ENCODE data around the gene EVA1C. TPM values are rescaled to one million over a fixed set of nuclear protein-coding genes. Genes with fewer than 3 reads are reported as not detected.

EVA1C gene
- total RNA-seq, 1 experiment from 2014 or later, result 0.98 TPM

- no peaks in the 10 kb centered on the region for H3K27me3 ChIP-seq (ENCODE audit: insufficient read depth, low read length)
- H3K4me2 ChIP-seq (ENCODE audit: insufficient read depth, insufficient read length, low read length), result no peak overlapping the region
- H3K36me3 Mint-ChIP-seq (ENCODE audit: insufficient read depth in 1 of 3, low read depth in 3 of 3), result peaks cover 6 to 11% (median 7%) of the 10 kb centered on the region in 3 experiments
- DNase-seq, result no peak
- no peak overlapping the region for H2BK5ac ChIP-seq (ENCODE audit: insufficient read length, low read length)
- H3K79me1 ChIP-seq (ENCODE audit: insufficient read depth, low read depth, low read length, poor library complexity, severe bottlenecking), result no peaks in the 10 kb centered on the region
- H4K5ac ChIP-seq (ENCODE audit: insufficient read length, low read depth, low read length), result no peak overlapping the region
- no peak overlapping the region for H3K23ac ChIP-seq (ENCODE audit: insufficient read length, low read depth, low read length)
- H3K27ac Mint-ChIP-seq, result no peak overlapping the region
- no peak overlapping the region for H2BK20ac ChIP-seq (ENCODE audit: low read depth, low read length, poor library complexity, severe bottlenecking)
- no peak overlapping the region for H2AK5ac ChIP-seq (ENCODE audit: insufficient read length, low read length)
- no peak overlapping the region for H3K4ac ChIP-seq (ENCODE audit: low read depth, low read length)
- H3K4me1 ChIP-seq (ENCODE audit: insufficient read depth, low read length), result peaks cover 6% of the 10 kb centered on the region; the same call in 1 of the 2 replicates
- no peak overlapping the region for H2BK15ac ChIP-seq (ENCODE audit: low read depth, low read length)
- H3K79me2 ChIP-seq (ENCODE audit: insufficient read depth, low read length), result no peaks in the 10 kb centered on the region
- H4K91ac ChIP-seq (ENCODE audit: insufficient read length, low read depth, low read length), result no peak overlapping the region
- H3K9ac ChIP-seq (ENCODE audit: extremely low read depth, insufficient read length, low read length), result no peak overlapping the region
- no CpG with 5 or more reads among the region's 2 CpGs for WGBS (ENCODE audit: extremely low coverage, insufficient read length, low lambda C conversion rate)
- no peak for TF ChIP-seq CTCF (conservative IDR thresholded peaks at IDR 0.05)
- no peak overlapping the region for H3T11ph ChIP-seq (ENCODE audit: low read length)
- H3K14ac ChIP-seq (ENCODE audit: insufficient read depth, low read length), result no peak overlapping the region
- H4K8ac ChIP-seq (replicated peaks; ENCODE audit: insufficient read length, low read depth, low read length), result no peak overlapping the region
- peaks cover 10 to 13% of the 10 kb centered on the region in 2 experiments for H3K4me1 Mint-ChIP-seq
- no peak overlapping the region for H3K56ac ChIP-seq (ENCODE audit: insufficient read length, low read depth, low read length)
- no peaks in the 10 kb centered on the region for H3K23me2 ChIP-seq (ENCODE audit: insufficient read length, low read depth, low read length, poor library complexity, severe bottlenecking)
- no peak overlapping the region for H3K4me3 Mint-ChIP-seq
- peaks cover 12 to 13% of the 10 kb centered on the region in 2 experiments for H3K9me3 Mint-ChIP-seq
- no peak overlapping the region for H3K27ac ChIP-seq (ENCODE audit: insufficient read length, low read depth, low read length)
- no peaks in the 10 kb centered on the region for H3K9me3 ChIP-seq (ENCODE audit: control insufficient read depth, low read depth, low read length)
- H2BK12ac ChIP-seq (ENCODE audit: insufficient read length, low read depth, low read length), result no peak overlapping the region
- no peak overlapping the region for H2BK120ac ChIP-seq (ENCODE audit: low read depth, low read length, poor library complexity, severe bottlenecking)
- H2AFZ ChIP-seq (ENCODE audit: low read length), result no peak overlapping the region
- H3K27me3 Mint-ChIP-seq (ENCODE audit: low read depth), result peaks cover 4% of the 10 kb centered on the region
- no peaks in the 10 kb centered on the region for H4K20me1 ChIP-seq (ENCODE audit: control insufficient read depth, insufficient read depth, insufficient read length)
- no peak overlapping the region for H3K18ac ChIP-seq (ENCODE audit: insufficient read length, low read depth, low read length)
Measured at GRCh38 chr21:32424191-32424535, 11.7 kb downstream of the EVA1C start.
